HCT116 (cell line): ENCODE data around the gene INPP5D. TPM values are rescaled to one million over a fixed set of nuclear protein-coding genes. Genes with fewer than 3 reads are reported as not detected.

ENCODE experiments used
- ATAC-seq: fragments of 200-7000 bp; cut with Tn5 transposase; 2 replicates; pipeline ENCODE4 v1.9.1; 2020; ENCODE audit warnings: mild to moderate bottlenecking, moderate library complexity
- BruUV-seq: library from RNA; stranded (reverse); fragments of 400-500 nt; replicated peaks from 2 replicates; lab custom pipeline; 2021; lab: Mats Ljungman, UMichigan
- CTCF ChIA-PET: fragments of 300-600 bp; sonication (Branson Sonifier 250); formaldehyde crosslinking; loops from one replicate; lab custom pipeline; 2021; ENCODE audit warnings: antibody characterized with exemption; lab: Charles Lee
- POLR2A ChIA-PET: fragments of 300-600, 350-600 bp; sonication (Branson Sonifier 250); formaldehyde crosslinking; loops from one replicate; lab custom pipeline; 2021; ENCODE audit warnings: antibody characterized with exemption; lab: Charles Lee
- RAD21 ChIA-PET, 2 experiments: fragments of 300-600 bp; sonication (Branson Sonifier 250); formaldehyde crosslinking; loops; one replicate each; lab custom pipeline; 2023; ENCODE audit warnings: low total read pairs in 2 of 2; ENCODE audit not compliant: uncharacterized antibody in 2 of 2, unreplicated experiment in 2 of 2, low non-redundant PET in 1 of 2; lab: Charles Lee
- DNase-seq: peaks from one replicate; pipeline ENCODE4 v3.0.0-alpha.2; 2010; ENCODE audit warnings: low read depth, low spot score
- H2AFZ ChIP-seq: fragments of 200-600 bp; shearing (Covaris generic), sonication (generic); 2 replicates; pipeline ENCODE4 v1.6.1; 2017; ENCODE audit warnings: low read depth, mixed run types, mixed read lengths, antibody characterized with exemption, low read length; ENCODE audit not compliant: poor library complexity, severe bottlenecking
- H3K27ac ChIP-seq: 2 replicates; pipeline ENCODE4 v1.5.1; 2012; ENCODE audit warnings: low read depth, low read length
- H3K27me3 ChIP-seq: fragments of 200-600 bp; sonication (generic); 2 replicates; pipeline ENCODE4 v1.6.1; 2016; ENCODE audit warnings: mixed run types, low read length, mixed read lengths; ENCODE audit not compliant: insufficient read depth
- H3K36me3 ChIP-seq, 2 experiments: fragments of 200-500 bp in 1 of 2; fragments of 200-600 bp in 1 of 2; sonication (Bioruptor generic) in 1 of 2; sonication (generic) in 1 of 2; 2 replicates each; pipeline versions ENCODE4 v1.5.1 to v1.6.1; 2014 to 2016; ENCODE audit warnings: low read length in 2 of 2, inconsistent platforms in 1 of 2, mixed read lengths in 1 of 2, mixed run types in 1 of 2; ENCODE audit not compliant: insufficient read depth in 2 of 2, control insufficient read depth in 1 of 2
- H3K4me1 ChIP-seq, 2 experiments: fragments of 200-600 bp in 1 of 2; sonication (generic) in 1 of 2; 2 replicates each; pipeline versions ENCODE4 v1.5.1 to v1.6.1; 2012 to 2017; ENCODE audit warnings: low read length in 2 of 2, inconsistent platforms in 1 of 2, mild to moderate bottlenecking in 1 of 2, mixed read lengths in 1 of 2, mixed run types in 1 of 2, moderate library complexity in 1 of 2; ENCODE audit not compliant: insufficient read depth in 2 of 2, control insufficient read depth in 1 of 2
- H3K4me2 ChIP-seq: fragments of 200-600 bp; sonication (generic); 2 replicates; pipeline ENCODE4 v1.6.1; 2017; ENCODE audit warnings: mixed run types, low read length, mixed read lengths
- H3K4me3 ChIP-seq, 2 experiments: fragments of 200-600 bp in 1 of 2; sonication (generic) in 1 of 2; replicated peaks in 1 of 2; 2 replicates each; pipeline ENCODE4 v1.5.1; 2011 to 2016; ENCODE audit warnings: low read length in 2 of 2, control low read depth in 1 of 2, low read depth in 1 of 2, mild to moderate bottlenecking in 1 of 2, mixed read lengths in 1 of 2, mixed run types in 1 of 2
- H3K79me2 ChIP-seq: fragments of 200-600 bp; sonication (generic); 2 replicates; pipeline ENCODE4 v1.6.1; 2017; ENCODE audit warnings: mild to moderate bottlenecking, mixed run types, low read length, moderate library complexity, mixed read lengths; ENCODE audit not compliant: insufficient read depth
- H3K9ac ChIP-seq: fragments of 200-600 bp; sonication (generic); 2 replicates; pipeline ENCODE4 v1.6.1; 2016; ENCODE audit warnings: low read length, mixed read lengths
- H3K9me2 ChIP-seq: fragments of 200-600 bp; sonication (generic), shearing (Covaris generic); 2 replicates; pipeline ENCODE4 v1.6.1; 2017; ENCODE audit warnings: mixed run types, mild to moderate bottlenecking, moderate library complexity; ENCODE audit not compliant: insufficient read depth
- H3K9me3 ChIP-seq, 2 experiments: fragments of 200-500 bp in 1 of 2; fragments of 200-600 bp in 1 of 2; sonication (Bioruptor generic) in 1 of 2; sonication (generic) in 1 of 2; 2 replicates each; pipeline ENCODE4 v1.6.1; 2014 to 2017; ENCODE audit warnings: low read length in 2 of 2, mixed read lengths in 2 of 2, inconsistent platforms in 1 of 2, low read depth in 1 of 2, mild to moderate bottlenecking in 1 of 2, mixed run types in 1 of 2, moderate library complexity in 1 of 2; ENCODE audit not compliant: control insufficient read depth in 1 of 2, insufficient read depth in 1 of 2
- H4K20me1 ChIP-seq: fragments of 200-600 bp; sonication (generic), shearing (Covaris generic); 2 replicates; pipeline ENCODE4 v1.6.1; 2017; ENCODE audit warnings: mixed run types, mild to moderate bottlenecking, moderate library complexity; ENCODE audit not compliant: insufficient read depth
- ATF3 ChIP-seq: IDR thresholded peaks from 2 replicates; pipeline ENCODE4 v1.6.1; 2012
- CBX3 ChIP-seq: IDR thresholded peaks from 2 replicates; pipeline ENCODE4 v1.6.1; 2012; ENCODE audit warnings: low read depth
- EGR1 ChIP-seq: IDR thresholded peaks from 2 replicates; pipeline ENCODE4 v1.6.1; 2012; ENCODE audit warnings: low read depth
- EZH2 ChIP-seq: fragments of 200-600 bp; sonication (generic); IDR thresholded peaks from 2 replicates; pipeline ENCODE4 v1.6.1; 2017; ENCODE audit warnings: antibody characterized with exemption, mixed run types
- EZH2phosphoT487 ChIP-seq: fragments of 200-600 bp; IDR thresholded peaks from 2 replicates; pipeline ENCODE4 v1.6.1; 2018; ENCODE audit warnings: antibody characterized with exemption, borderline replicate concordance
- FOSL1 ChIP-seq: IDR thresholded peaks from 2 replicates; pipeline ENCODE4 v1.6.1; 2012; ENCODE audit warnings: low read depth
- JUND ChIP-seq: IDR thresholded peaks from 2 replicates; pipeline ENCODE4 v1.6.1; 2012
- MAX ChIP-seq: IDR thresholded peaks from 2 replicates; pipeline ENCODE4 v1.6.1; 2012
- RAD21 ChIP-seq: IDR thresholded peaks from 2 replicates; pipeline ENCODE4 v1.6.1; 2012; ENCODE audit warnings: low read depth, mild to moderate bottlenecking
- TCF7L2 ChIP-seq: IDR thresholded peaks from 2 replicates; pipeline ENCODE4 v1.7.0; 2011; ENCODE audit warnings: borderline replicate concordance, inconsistent platforms; ENCODE audit not compliant: insufficient read depth, insufficient read length; ENCODE audit errors: extremely low read depth
- YY1 ChIP-seq: IDR thresholded peaks from 2 replicates; pipeline ENCODE4 v1.6.1; 2011; ENCODE audit warnings: low read length, low read depth, moderate library complexity, mild to moderate bottlenecking; ENCODE audit not compliant: insufficient replicate concordance; ENCODE audit errors: extremely low read depth
- ZBTB33 ChIP-seq: IDR thresholded peaks from 2 replicates; pipeline ENCODE4 v1.6.1; 2011; ENCODE audit warnings: mild to moderate bottlenecking, low read length, moderate library complexity; ENCODE audit not compliant: insufficient replicate concordance; ENCODE audit errors: extremely low read depth
- intact Hi-C: fragments of 100-400 bp; cut with micrococcal nuclease; formaldehyde crosslinking; loops from 2 replicates; pipeline ENCODE4 v1.10.0; 2022
- total RNA-seq: library from RNA; stranded (reverse); gene quantifications from one replicate; pipeline ENCODE4 v1.2.1, GENCODE V29; 2021; ENCODE audit not compliant: unreplicated experiment

INPP5D gene
- total RNA-seq, 1 experiment from 2014 or later = 1.8 TPM

DNA sequence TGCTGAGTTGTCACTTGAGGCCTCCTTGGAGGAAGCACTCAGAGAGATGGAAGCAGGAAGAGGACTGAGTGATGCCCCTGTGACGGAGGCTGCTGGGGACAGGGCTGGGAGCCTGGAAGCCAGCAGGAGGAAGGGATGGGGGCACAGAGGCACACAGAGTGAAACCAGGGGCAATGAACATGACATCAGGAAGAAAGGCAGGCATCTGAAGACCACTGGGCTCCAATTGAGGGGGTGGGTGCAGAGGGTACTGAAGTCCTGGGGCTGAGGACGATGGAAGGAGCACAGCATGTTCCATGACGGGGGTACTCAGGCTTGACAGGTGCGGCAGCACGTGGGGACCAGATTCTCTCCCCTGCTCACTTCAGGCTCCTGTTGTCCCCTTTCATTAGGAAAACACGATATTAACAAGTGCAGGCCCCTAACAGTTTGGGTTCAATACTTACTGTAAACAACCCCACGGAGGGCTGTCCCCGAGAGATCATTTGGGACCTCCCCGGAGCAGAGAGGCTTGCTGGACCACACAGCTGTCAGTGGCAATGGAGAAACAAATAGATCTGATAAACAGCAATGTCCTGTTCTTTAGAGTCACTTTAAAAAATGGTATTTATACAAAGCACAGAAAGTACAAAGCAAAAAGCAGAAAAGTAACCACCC lies 8.7 kb downstream of the INPP5D start:
- ChIA-PET CTCF (no interaction called here), POLR2A (no interaction called here), RAD21 (no interaction called here)
- DNase-seq (no peak), ATAC-seq (no peak)
- intact Hi-C loops = no loop called here
- Histone ChIP-seq H3K79me2 (no peaks in the 10 kb centered on the region), H3K27me3 (no peaks in the 10 kb centered on the region), H3K9me2 (no peaks in the 10 kb centered on the region), H3K9ac (no peak overlapping the region), H3K4me3 (no peak overlapping the region), H4K20me1 (no peaks in the 10 kb centered on the region), H3K4me2 (no peak overlapping the region), H3K27ac (no peak overlapping the region), H2AFZ (no peak overlapping the region), H3K4me1 (no peaks in the 10 kb centered on the region), H3K36me3 (no peaks in the 10 kb centered on the region), H3K9me3 (no peaks in the 10 kb centered on the region)
- TF ChIP-seq JUND = no peak
- TF ChIP-seq ZBTB33 = no peak
- TF ChIP-seq RAD21 = no peak
- TF ChIP-seq YY1 = no peak
- no peak for TF ChIP-seq EZH2
- TF ChIP-seq ATF3 = no peak
- no peak for TF ChIP-seq EGR1
- TF ChIP-seq MAX = no peak
- no peak for TF ChIP-seq TCF7L2
- no peak for TF ChIP-seq EZH2phosphoT487
- no peak for TF ChIP-seq CBX3
- no peak for TF ChIP-seq FOSL1
- no TSS peak for BruUV-seq
